HG02852 (cell line): ENCODE results near the gene FKBP2.
A peak's percentile ranks its signal among the peaks of the same experiment; 100 is the strongest.

Experiments used
- ATAC-seq: cut with Tn5 transposase; IDR thresholded peaks from one replicate; pipeline ENCODE4 v1.9.1; 2021; ENCODE audit warnings: mild to moderate bottlenecking, moderate library complexity; ENCODE audit not compliant: unreplicated experiment

The FKBP2 gene

DNA sequence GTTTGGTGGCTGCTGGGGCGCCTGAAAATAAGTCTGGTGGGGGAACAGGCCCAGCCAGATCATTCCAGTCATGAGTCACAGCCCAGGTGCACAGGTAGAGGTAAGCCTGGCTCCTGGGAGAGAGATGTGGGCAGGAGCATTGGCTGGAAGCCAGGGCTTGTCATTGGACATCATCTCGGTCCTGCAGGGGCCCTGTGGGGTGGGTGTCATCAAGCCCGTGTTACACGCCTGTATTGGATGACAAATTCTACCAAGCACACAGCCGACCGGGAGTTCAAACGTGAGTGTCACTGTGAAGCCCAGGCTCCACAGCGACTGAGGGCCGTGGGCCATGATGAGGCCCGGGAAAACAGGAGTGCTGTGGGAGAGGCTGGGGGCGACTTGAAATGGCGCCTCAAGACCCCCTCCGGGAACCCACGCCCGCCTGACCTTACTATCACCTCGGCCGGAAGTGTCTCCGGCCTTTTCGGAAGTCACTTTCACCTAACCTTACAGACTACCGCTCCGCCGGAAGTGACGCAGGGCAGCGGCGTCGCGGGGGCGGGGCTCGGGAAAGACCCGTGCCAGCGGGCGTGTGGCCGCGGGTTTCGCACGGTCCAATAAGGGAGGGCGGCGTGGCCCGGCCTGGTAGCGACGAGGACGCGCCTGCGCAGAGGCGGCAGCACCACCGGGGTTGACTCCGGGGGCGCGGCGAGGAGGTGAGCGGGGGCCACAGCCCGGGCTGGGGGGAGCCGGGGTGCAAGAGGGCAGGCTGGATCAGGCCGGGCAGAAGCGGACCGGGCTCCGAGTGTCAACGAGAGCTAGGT, at the start of gene FKBP2:
TSS of gene FKBP2 (plus strand) at position 661 of the 806 bp plus-strand sequence. CDS start 1,293 bp downstream, outside the sequence.
- ATAC-seq: peak; percentile 51

DNA sequence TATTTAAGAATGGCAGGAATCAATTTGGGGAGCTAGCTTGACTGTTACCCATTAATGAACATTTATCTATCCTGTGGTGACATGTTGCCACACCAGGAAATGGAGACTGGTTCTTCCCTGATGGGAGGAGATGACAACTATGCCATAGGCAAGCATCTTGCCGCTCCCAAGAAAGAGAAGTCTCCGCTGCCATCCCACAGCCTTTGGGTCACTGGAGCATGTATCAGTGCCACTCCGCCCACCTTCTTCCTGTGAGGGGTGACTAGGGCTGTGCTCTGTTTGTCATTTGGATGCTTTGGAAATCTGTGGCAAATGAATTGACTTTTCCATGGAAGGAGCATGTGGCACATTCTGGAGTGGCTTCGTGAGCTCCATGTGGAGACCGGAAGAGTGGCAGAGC, 48.5 kb upstream of the FKBP2 start:
- ATAC-seq: no peak

DNA sequence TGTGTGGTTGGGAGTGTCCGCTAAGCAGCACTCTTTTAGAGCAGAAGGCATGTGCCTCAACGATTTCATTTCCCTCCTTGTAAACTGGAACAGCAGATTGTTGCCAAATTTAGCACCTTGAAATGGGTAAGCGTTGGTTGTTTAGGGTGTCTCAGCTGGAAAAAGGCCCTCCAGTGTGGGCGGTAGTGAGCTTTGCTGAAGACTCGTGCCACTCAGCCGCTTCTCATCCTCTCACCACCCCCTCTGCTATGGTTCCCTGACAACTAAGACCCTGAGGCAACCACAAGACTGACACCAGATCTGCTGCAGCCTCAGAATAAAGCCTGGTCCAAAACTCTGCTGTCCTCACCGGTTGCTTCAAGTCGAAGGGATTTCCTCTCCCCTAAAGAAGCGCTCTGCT, 44.3 kb upstream of the FKBP2 start:
- no peak for ATAC-seq

DNA sequence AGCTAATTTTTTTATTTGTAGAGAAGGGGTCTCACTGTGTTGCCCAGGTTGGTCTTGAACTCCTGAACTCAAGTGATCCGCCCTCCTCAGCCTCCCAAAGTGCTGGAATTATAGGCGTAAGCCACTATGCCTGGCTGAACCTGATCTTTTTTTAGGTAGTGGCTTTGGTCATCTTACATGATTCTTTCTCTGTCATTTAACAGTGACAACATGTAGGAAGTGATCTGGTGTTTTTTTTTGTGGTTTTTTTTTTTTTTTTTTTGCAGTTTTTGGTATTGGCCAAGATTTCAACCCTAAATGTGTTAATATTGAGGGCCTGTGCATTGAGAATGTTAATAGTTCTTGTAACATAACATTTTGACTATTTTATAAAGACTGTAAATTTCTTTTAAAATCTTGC, 42.4 kb upstream of the FKBP2 start:
- no peak for ATAC-seq

DNA sequence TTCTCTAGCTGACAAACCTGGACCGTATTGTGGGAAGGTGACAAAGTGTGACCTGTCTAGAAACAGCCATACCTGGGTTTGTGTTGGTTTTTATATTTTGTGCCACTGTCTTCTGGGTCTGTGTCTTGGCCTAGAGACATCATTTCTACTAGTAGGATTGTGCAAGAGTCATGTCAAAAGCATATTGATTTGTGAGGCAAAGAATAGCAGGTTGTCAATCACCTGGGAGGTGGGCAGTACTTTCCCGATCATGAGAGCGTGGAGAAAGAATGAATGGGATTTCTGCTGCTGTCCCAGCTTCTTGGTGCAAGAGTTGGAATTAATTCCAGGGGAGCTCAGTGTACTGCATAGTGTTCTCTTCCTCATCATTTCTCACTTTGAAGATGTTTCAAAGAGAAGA, 39.4 kb upstream of the FKBP2 start:
- ATAC-seq: no peak

DNA sequence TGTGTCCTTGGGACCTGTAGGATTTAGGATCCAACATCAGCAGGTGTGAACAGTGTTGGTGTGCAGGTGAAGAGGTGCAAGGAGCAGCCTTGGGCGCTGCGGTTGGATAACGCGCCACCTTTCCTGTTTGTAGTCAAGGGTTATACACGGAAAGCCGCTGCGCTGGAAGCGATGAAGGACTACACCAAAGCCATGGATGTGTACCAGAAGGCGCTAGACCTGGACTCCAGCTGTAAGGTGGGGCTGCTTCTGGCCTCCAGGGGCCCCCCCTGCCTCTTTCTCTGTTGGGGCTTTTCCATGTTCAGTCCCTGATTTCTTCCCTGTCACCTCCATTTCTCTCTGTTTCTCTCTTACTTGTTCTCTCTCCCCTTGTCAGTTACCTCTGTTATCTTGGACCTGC, 37.9 kb upstream of the FKBP2 start:
- ATAC-seq: no peak

DNA sequence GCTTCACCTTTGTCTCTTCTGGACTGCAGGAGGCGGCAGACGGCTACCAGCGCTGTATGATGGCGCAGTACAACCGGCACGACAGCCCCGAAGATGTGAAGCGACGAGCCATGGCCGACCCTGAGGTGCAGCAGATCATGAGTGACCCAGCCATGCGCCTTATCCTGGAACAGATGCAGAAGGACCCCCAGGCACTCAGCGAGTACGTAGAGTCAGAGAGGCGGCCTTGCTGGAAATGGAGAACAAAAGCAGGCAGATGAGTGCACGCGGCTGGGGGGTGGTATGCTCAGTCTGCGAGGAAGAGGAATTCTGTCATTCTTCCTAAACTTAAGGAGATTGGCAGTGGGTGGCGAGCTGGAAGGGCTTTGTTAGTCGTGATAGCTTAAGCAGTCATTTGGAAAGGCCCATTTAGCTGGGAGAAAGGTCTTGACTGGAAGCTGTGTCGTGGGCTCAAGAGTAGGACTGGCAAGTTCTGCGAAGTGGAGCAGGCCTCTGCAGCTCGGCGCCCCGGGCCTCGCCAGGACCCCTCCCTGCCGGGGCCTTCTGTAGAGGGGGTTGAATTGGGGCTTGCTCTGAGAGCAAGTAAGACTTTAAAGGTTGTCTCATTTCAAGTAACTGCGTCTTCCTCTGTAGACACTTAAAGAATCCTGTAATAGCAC, 37.3 kb upstream of the FKBP2 start:
- ATAC-seq: no peak

DNA sequence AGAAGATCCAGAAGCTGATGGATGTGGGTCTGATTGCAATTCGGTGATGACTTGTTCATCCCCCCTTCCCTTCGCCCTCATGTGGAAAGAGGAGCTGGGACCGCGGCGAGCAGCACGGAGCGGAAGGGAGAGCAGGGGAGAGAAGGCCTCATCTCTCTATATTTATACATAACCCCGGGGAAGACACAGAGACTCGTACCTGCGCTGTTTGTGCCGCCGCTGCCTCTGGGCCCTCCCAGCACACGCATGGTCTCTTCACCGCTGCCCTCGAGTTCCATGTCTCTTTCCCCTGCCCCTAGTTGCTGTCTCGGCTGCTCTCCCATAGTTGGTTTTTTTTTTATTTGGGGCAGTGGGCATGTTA, 36.8 kb upstream of the FKBP2 start:
- ATAC-seq: no peak

DNA sequence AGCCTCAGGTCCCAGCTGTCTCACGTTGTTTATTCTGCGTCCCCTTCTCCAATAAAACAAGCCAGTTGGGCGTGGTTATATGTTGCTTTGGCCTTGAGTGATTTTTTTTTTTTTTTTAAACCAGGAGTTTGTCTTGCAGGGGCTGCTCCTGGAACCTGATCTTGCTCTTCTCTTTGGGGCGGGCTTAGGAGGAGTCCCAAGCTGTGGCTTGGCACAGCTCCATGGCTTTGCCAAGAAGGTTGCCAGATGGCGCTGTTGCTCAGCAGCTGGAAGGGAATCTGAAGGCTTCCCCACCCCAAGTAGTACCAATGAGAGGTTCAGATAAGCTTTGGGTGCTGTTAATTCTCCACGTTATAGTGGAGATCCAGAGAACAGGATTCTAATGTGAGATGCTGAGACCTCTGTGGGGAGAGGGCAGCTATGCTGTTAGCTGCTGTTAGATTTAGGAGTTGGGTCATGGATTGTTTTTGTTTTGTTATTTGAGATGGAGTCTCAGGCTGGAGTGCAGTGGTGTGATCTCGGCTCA, 36.4 kb upstream of the FKBP2 start:
- ATAC-seq: no peak

DNA sequence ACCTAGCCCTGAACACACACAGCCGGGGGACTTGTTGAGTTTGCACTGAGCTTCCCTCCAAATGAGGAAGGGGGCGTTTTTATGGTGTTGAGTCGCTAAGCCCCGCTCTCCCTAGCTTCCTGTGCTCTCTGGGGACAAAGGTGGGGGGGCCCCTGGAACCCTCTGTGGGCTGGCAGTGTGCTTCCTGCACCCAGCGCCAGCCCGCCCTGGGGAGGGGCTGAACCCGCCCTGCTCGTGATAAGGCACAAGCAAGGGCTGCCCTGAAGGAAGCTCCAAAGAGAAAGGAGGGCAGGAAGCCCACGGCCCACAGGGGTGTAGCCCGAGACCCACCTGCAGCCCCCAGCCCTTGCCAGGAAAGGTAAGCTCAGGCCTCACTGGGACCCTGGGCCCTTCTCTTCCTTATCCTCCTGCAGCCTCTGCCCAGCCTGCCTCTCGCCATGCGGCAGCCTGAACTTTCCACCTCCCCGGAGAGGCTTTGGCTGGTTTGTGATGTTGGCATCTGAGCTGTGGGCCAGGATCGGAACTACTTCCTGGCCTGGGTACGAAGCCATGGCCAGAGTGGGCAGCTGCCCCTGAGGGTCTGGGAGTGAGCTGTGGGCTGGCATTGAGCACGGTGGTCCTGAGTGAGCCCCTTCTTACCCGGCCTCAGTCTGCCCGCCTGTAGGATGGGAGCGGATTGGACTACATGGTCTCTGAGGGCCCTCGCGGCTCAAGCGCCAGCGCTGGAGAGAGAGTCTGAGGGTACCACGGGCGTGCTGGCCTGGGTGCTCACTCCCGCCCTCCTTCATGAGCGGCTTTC, 34.2 kb upstream of the FKBP2 start, which contains the start of gene FERMT3:
TSS of gene FERMT3 (plus strand) at position 265 of the 799 bp plus-strand sequence. CDS start 644 bp downstream, outside the sequence.
- peak; percentile 41 for ATAC-seq

DNA sequence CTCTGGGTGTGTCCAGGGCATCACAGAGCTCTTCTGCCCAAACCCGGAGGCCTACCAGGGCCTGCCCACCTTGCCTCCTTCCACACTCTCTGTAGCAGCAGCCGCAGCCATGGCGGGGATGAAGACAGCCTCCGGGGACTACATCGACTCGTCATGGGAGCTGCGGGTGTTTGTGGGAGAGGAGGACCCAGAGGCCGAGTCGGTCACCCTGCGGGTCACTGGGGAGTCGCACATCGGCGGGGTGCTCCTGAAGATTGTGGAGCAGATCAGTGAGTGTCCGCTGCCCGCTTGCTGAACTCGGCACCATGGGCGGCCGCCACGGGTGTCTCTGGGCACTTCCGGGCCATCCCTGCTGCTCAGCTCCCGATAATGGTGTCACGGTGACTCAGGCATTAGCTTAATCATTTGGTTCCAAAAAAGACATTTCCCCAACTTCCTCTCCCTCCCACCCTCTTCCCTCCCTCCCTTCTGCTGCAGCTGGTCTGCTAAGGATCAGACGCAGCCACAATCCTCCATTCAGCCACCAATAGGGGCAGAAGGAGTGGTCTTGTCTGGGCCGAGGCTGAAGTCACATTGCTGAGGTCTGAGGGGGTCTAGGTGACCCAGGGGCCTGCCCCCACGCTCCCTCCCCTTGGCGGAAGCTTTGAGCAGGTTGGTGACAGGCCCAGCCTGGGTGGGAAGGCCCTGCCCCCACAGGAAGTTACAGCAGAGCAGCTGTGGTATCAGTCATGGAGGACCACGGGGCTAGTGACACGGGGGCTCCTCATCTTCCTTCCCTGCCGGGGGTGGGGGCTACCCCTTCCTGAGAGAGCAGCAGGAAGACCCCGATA, 33.4 kb upstream of the FKBP2 start:
- ATAC-seq: peak; percentile 56

DNA sequence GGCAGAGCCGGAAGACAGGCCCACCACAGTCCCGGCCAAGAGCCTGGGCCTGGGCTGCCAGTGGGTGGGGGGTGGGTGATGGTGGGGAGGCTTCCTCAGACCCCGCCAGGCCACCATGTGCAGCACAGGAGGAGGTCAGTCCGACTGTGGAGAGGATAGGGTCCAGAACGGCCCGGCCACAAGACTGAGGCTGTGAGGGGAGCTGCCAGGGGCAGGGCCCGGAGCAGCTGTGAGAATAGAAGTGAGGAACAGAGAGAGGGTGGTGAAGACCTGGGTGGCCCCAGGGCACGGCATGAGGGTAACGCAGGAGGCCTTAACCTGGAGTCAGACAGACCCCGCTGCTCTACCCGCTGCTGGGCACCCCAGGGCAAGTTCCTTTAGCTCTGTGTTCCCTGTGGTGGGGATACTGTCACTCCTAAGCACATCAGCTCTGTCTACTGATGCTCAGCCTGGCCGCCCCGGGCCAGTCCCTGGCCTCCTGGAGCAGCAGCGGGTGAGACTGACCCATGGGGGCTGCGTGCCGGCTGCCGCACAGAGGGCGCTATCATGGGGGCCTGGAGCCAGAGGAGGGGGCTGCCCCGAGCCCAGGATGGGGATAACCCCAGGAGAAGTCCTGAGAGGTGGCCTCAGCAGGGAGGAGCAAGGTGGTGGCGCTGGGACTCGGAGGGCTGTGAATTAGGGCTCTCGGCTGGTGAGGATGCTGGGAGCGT, 32.7 kb upstream of the FKBP2 start:
- no peak for ATAC-seq

DNA sequence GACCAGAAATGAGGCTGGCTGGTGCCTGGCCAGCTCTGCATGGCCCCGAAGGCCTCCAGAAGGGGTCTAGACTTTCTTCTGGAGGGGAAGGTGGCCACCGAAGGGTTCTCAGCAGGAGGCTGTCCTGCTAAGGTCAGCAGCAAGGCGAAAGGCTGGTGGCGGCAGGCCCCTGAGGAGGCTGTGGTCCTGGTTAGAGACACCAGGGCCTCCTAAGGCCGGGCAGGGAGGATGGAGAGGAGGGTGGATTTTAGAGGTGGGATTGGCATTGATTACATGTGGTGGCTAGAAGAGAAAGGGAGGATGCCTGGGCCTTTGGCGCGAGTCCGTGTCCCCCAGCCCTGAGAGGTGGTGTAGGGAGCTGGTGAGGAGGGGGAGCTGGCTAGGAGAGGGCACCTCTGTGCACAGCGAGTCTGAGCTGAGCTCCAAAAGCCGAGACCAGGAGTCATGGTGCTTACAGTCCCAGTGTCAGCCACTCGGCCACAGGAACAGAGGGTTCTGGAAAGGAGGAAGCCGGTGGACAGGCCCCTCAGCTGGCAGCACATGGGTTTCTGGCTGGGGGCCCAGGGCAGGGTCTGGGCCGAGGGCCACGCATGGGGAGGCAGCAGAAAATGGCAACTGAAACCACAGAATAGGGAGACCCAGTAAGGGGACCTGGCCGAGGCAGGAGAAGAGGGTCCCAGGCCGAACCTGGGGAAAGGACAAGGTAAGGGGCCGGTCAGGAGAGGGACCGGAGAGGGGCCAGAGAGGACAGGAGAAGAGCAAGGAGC, 31.9 kb upstream of the FKBP2 start:
- no peak for ATAC-seq

DNA sequence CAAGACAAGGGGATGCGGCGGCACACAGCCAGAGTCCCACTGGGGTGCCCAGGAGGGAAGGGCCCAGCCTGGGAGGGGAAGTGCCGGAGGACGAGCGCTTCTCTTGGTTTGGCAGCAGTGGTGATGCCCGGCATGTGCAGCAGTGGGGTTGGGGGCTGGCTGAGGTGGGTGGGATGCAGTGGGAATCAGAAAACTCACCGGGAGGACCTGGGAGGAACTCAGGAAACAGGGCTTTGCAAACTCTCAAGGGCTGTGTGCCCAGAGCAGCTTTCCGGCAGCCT, 31.4 kb upstream of the FKBP2 start:
- ATAC-seq: no peak

DNA sequence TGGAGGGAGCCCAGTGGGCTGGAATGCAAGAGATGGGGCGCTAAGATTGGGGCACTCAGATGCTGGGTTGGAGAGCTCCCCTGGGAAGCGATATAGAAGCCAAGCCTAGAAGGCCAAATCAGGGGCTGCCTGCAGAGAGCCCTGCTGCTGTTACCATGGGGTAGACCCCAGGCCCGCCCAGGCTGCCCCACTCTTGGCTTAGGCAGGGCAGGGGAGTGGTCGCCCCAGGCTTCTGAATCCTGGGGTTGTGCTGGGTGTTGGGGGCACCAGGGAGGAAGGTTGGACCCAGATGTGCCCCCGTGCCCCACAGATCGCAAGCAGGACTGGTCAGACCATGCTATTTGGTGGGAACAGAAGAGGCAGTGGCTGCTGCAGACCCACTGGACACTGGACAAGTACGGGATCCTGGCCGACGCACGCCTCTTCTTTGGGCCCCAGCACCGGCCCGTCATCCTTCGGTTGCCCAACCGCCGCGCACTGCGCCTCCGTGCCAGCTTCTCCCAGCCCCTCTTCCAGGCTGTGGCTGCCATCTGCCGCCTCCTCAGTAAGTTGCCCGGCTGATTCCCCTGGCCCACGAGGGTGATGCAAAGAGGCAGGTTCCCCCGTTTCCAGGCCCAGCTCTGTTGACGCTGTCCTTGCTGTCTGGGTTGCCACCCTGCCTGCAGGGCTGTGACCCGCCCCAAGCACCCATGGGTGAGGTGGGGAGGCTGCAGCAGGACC, 30.4 kb upstream of the FKBP2 start:
- no peak for ATAC-seq

DNA sequence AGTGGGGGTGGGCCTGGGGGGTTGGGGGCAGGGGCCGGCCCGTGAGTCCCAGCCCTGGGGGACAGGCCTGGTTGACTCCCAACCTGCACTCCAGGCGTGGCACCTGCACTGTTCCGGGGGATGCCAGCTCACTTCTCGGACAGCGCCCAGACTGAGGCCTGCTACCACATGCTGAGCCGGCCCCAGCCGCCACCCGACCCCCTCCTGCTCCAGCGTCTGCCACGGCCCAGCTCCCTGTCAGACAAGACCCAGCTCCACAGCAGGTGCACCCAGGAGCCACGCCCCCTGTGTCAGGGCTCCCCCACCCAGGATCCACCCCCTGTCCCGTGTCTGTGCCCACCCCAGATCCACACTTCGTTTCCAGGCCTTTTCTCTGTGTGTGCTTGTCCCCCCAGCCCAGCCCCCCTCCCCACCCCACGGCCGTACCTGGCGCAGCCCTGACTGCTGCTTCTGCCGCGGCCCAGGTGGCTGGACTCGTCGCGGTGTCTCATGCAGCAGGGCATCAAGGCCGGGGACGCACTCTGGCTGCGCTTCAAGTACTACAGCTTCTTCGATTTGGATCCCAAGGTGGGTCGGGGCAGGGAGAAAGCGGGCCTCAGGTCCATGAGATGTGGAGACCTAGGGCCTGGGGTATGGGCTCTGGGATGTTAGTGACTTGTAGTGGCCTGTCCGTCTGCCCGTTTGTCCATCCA, 29.6 kb upstream of the FKBP2 start:
- no peak for ATAC-seq

DNA sequence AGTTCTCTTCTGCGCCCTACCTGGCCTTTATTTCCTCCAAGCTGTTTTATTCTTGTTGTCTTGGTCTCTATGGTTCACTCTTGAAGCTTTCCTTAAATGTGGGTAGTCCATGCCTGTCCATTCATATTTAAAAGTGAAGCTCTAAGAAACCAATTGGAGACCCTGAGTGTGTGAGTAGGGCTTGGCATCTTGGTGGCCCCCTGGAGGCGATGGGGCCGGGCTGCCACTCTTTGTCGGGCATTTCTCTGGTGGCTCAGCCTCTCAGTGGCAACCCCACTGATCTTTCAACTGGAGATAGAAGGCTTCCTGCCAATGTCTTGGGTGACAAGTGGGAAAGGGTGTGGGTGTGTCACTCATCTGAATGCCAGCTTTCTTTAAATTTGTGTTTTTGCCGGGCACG, 24.0 kb upstream of the FKBP2 start:
- ATAC-seq: no peak
